GM19193 (cell line): ENCODE results near the gene SQOR.

ENCODE experiments used
- POLR2A ChIP-seq: IDR thresholded peaks from 4 replicates; pipeline ENCODE4 v1.6.1; 2011; ENCODE audit not compliant: insufficient read depth, insufficient read length; ENCODE audit errors: extremely low read depth

SQOR gene

DNA sequence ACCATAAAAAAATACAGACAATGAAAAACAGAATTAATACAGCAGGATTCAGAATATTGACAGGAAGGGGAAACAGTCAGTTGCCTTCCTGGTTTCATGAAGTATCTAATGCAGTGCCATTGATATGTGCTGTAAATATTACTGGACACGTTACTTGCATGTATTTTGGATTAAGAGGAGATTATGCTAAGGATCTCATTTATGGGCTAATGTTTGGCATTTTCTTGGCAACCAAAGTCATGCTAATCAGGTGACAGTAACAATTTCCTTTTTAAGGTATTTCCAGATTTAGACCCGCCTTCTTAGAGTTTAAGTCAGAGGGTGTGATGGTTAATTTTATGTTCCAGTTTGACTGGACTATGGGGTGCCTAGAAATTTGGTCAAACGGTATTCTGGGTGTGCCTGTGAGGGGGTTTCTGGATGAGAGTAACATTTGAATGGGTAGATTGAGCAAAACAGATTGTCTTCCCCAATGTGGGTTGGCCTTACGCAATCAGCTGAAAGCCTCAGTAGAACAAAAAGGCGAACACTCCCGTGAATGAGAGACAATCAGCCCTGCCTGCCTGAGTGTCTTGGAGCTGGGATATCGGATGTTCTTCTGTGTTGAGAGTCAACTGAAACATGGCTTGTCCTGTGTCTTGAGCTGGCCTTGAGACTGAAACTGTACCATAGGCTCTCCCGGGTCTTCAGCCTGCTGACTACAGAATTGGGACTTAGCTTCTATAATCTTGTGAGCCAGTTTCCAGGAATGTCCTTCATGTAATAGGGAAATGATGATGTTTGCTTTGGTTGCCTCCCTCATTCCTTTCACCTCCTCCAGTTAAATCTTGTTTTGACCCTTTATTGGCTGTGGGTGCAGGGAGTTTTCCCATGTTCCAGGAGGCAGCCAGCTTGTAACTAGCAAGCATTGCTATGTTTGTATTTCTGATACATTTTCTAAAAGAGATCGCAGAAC, 10.5 kb downstream of the SQOR start:
- no peak for TF ChIP-seq POLR2A

DNA sequence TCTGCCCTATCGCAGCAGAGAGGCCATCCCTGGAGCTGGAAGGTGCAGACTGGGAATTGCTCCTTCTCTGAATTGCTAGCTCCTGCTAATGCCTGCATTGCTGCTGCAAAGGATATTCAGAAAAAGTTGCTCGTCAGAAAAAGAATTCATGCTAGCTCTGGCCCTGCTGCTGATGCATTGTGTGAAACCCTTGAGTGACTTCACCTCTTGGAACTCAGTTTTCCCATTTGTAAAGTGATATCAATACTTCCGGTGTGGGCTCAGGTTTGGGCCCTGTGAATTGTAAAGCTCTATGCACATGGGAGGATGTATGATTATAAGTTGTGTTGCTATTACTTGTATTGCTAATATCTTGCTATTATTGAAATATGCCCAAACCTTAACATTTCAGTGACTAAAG, 11.4 kb downstream of the SQOR start:
- no peak for TF ChIP-seq POLR2A

DNA sequence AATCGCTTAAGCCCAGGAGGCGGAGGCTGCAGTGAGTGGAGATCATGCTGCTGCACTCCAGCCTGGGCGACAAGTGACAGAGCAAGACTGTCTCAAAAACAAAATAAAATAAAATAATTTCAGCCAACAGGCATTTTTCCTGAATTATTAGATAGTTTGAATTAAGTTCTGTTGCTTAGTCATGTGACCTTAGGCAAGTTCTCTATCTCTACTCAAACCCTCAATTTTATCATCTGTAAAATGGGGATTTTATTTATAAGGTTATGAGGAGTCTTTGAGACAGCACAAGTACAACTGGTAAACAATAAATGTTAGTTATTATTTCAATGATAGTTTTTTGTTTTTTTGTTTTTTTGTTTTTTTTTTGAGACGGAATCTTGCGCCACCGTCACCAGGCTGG, 13.0 kb downstream of the SQOR start:
- no peak for TF ChIP-seq POLR2A

DNA sequence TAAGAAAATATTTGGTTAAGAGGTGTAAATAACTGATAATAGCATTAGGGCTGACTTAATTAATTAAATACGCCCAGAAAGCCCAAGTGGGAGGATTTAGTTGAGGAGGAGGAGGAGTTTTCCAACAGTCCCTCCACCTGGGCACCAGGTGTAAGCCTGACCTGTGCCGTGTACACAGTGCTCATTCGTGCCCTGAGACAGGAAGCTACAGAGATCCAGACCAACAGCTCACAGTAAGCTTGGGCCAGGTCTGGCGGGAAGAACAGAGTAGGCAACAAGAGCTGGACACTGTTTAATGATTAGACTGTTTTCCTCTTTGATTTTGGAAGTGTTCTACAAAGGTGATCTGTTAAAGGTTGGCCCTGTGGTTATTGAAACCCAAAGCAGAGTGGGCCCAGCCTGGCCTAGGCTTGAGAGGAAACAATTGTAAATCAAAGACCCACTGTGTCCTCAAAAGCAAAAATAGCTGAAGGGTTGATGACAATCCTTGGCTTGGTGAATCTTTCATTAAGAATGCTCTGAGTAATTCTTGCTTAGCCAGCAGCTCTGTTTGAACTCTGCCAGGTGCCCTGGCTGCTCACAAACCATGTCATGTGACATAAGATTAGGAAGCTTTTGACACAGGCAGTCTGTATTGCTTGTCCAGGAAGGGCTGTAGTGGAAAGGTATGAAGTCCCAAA, 13.8 kb downstream of the SQOR start:
- TF ChIP-seq POLR2A, result no peak

DNA sequence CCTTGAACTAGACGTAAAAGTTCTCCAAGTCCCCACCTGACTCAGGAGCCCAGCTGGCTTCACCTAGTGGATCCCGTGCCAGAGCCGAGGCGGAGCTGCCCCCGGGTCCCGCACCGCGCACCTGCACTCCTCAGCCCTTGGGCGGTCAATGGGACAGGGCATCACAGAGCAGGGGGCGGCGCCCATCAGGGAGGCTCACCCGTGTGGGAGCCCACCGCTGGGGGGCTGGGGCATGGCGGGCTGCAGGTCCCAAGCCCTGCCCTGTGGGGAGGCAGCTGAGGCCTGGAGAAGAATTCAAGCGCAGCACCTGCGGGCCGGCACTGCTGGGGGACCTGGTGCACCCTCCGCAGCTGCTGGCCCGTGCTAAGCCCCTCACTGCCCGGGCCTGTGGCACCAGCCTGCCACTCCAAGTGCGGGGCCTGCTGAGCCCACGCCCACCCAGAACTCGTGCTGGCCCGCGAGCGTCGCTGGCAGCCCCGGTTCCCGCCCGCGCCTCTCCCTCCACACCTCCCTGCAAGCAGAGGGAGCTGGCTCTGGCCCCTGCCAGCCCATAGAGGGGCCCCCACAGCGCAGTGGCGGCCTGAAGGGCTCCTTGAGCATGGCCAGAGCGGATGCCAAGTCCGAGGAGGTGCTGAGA, 16.2 kb downstream of the SQOR start:
- TF ChIP-seq POLR2A, result no peak

DNA sequence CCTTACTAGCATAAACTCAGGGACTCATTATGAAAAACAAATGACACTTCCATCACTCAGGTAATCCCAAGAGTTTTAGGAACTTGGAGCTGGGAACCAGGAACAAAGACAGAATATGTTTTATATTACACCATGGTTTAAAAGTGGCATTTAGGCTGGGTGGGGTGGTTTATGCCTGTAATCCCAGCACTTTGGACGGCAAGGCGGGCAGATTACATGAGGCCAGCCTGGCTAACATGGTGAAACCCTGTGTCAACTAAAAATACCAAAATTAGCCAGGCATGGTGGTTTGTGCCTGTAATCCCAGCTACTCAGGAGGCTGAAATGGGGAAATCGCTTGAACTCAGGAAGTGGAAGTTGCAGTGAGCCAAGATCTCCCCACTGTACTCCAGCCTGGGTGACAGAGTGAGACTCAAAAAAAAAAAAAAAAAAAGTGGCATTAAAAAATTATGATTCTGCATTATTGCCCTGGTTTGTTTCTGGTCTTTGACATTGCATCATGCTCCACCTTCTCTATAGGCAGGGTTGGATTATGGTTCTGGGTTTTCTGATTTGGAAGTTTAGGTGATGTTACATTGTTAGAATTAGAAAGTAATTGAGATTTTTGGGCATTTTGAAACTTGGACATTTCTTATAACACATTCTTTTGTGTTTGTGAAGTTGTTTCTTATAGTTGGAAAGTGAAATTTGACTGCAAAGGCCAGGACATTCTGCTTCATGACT, 19.0 kb downstream of the SQOR start:
- no peak for TF ChIP-seq POLR2A

DNA sequence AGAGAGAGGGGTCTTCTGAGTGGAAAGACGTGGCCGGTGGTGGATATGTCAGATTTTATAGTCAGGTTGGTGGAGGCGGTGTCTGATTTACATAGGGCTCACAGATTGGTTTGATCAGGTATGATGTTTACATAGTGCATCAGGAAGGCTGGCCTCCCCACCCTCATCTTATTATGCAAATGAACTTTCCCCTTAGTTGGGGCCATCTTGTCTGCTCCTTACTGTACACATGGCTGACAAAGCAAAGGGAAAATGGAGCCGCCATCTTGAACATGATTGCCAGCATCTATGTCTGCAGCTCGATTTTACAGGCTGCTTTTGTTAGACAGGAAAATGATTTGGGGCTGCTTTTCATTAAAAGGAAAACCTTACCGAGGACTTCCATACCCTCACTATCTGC, 19.9 kb downstream of the SQOR start:
- no peak for TF ChIP-seq POLR2A

DNA sequence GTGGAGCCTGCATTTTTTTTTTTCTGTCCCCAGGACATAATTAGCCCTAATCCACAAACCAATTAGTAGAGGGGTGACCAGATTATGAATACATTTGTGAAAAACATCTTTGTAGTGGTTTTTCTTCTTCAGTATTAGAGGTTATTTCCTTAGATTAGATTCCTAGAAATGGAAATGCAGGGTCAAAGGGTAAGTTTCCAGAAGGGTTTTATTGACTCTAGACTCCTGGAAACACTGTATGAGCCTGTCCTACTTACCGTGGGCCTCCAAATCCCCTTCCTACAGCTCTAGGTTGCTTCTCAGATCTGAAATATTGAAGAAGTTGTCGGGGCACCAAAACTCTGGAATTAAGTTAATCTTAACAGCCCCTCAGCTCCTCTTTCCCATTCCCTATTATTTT, 22.4 kb downstream of the SQOR start:
- TF ChIP-seq POLR2A, result no peak

DNA sequence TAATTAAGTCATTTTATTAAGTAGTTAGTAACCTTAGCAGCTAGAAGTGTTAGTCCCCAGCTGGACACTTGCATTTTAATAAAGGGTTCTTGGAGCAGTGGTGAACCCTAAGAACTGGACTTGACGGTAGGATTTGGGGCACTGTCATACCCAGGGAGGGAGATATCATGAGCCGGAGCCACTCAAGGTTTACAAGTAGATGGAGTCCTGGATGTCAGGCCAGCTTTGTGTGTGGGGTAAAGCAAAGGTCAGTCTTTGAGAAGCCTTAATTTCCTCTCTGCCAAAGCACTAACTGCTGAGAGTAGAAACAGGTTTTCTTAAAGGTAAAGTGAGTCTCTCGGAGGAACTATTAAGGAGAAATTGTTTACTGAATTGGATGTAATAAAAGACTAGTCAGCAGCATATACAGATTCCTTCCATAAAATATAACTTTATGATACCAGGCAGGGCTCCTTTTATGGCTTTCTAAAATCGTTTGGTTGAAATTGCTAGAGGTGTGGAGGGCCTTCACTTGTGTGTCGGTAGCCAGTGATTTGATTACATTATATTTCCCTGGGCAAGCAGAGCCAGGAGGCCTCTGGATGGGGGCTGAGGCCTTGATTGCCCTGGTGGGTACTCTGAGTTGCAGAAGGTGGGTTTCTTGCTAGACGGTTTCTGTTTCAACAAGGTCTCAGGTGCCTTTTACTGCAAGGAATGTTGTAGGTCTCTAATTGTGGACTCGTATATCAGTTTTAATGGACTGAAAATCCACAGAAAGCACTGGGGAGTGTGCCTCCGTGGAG, 23.1 kb downstream of the SQOR start:
- TF ChIP-seq POLR2A, result no peak

DNA sequence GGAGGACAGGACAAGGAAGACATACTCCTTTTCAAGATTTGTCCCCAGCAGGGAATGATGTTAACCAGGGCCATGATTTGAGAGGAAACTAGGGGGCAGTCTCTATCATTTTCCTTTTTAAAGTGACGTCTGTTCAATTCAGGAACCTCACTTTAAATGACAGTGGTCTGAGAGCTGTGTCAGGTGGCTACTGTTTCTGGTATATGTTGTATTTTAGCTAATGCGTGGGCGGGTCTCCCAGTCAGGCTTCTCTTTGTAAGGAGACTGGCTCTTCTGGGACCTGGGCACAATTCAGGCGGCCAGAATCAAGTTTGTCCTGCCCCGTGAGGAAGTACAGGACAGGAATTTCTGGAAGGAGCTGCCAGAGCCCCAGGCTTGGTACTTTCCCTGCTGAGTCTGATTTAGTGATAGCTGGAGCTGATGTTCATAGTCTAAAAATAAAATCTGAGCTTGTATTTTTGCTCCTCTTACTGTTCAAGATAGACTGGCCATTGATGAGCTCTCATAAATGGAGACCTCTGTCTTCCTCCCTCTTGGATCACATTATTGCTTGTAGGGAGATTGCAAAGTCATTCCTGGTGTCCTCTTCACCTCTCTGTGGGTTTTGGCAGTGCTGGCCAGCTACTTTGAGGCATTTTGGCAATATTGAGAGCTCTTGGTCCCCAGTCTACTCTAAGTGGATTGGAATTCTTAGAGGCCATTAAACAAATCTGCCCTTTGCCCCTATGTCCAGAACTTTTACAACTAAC, 25.6 kb downstream of the SQOR start:
- no peak for TF ChIP-seq POLR2A

DNA sequence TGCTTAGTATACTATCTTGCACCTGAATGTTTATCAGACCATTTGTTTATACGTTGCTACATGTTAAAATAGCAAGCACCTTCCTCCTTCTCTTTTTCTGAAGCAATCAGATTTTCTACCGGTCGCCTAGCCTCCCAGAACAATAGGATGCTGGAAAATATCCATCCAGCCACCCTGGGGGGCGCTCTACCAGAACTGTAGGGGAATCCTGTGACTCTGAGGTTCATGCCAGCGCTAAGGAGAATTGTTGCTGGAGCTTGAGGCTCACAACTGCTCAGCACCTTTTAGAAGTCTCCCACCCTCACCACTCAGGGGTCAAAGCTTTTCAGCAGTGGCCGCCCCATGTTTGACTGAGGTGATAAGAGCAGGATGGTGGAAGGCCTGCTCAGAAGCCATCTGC, 27.5 kb downstream of the SQOR start:
- TF ChIP-seq POLR2A, result no peak

DNA sequence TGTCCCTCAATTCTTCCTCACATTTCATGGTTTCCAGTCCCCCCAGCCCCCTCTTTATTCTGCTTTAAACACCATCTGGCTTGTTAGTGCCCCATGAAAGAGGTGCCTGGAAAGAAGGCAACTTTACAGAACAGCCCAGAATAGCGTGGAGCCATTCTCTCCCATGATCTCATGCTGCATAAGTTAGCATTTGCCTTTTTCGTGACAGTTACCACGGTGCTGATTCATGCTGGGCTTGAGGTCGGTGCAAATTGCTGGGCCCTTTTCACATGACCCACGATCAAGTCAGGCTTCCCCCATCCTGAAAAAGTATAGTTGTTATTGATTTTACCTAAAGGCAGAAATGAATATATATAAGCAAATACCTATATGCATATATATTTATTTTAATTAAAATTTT, 29.6 kb downstream of the SQOR start:
- no peak for TF ChIP-seq POLR2A

DNA sequence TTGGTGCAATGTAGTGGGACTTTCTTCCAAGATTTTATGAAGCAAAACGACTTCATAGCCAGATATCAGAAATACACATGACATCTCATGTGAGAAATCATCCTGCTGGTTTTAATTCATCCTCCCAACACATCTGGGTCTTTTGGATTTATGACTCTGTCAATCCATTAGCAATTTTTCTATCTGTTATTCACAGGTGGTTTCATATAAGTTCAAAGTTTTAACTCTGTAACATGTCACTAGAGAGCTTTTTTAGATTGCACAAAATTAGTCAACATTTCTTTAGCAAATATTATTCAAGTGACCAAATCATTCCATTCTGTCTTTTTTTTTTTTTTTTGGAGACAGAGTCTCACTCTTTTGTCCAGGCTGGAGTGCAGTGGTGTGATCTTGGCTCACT, 30.4 kb downstream of the SQOR start:
- no peak for TF ChIP-seq POLR2A
